GM19328 (cell line): ENCODE measurements around the gene FOXN3.
"Not testable (repeated sequence)": the region's sequence is repeated elsewhere in the genome, so short reads cannot be mapped to it uniquely, and the experiment has no call there.

Experiments
- ATAC-seq: cut with Tn5 transposase; IDR thresholded peaks from one replicate; pipeline ENCODE4 v1.9.1; 2021; ENCODE audit warnings: mild to moderate bottlenecking, moderate library complexity; ENCODE audit not compliant: unreplicated experiment

FOXN3 gene

GRCh38 chr14:89111766-89112543, 305.1 kb downstream of the FOXN3 start:
- ATAC-seq = not testable (repeated sequence)

GRCh38 chr14:89111232-89111631, 305.8 kb downstream of the FOXN3 start:
- ATAC-seq = not testable (repeated sequence)

DNA sequence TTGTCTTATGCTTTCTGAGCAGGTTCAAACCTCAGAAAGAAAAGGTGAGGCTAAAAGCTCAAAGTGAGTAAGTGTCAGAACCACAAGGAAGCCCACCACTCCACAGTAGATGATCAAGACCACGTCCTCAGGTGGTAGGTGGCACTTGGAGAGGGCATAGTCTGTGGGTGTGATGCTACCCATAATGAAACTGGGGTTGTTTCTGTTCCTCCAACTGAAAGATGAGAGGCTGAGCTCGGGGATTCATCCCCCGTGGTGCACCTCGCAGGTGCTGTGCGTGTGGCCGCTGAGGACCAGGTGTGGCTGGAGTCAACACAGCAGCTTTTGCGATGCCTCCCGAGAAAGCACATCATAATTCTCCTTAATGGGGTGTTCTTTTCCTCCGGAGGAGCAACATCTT, 306.9 kb downstream of the FOXN3 start:
- no peak for ATAC-seq

DNA sequence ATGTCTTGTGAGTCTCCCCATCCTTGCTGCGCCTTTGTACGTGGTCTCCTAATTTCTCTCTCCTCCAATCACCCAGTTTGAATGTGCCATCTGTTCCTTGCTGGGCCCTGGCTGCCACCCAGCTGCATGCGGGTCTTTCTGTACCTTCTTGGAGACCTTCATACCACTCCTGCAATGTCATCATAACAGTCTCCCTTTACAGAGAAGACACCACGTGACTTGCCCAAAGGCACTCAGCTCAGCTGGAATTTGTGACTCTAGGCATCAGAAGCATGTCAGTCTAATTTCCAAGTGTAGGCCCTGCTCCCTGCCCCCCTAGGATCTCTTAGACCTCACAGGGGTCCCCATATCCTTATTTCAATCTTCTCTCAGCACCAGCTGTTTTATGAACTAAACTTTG, 308.4 kb downstream of the FOXN3 start:
- no peak for ATAC-seq

DNA sequence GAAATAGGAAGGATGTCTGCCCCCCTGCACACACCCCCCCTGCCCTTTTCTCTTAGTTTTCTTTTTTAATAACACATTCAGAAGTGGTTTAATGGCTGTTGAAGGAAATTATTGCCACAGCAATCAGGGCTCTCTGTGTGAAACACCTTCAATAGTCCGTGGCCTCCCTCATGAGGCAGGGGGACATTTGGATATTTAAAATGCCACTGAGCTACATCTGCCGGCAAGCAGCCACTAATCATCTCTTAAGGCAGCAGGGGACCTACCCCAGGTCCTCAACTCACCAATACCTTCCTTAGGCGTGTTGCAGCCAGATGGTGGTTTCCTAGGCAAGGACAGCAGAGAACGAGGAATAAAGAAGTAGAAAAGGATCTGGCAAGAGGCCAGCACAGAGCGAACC, 309.4 kb downstream of the FOXN3 start:
- ATAC-seq = no peak
